ENCODE results near the gene KCND2. TPM values are rescaled to one million over a fixed set of nuclear protein-coding genes. Genes with fewer than 3 reads are reported as not detected.

The KCND2 gene
- polyA plus RNA-seq, 1 of the 3 experiments (the other 2 are of a cell fraction) = not detected

DNA sequence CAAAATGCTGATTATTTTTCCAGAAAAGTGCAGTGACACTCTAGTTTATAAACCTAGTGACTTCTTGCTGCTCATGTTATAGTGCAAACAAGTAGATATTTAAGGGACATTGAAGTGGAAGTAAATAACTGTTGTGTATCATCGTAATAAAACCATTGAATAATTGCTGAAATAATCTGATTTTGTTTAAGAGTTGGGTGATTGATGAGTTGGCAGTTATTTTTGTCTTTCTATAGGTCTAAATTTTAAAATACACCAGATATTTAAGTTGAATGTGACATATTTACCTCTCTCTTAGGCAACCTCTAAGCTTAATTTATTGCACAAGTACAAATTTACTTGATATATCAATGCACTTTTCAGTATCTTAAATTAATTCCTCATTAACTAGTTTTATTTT, 392.1 kb downstream of the KCND2 start:
- H3K27ac ChIP-seq (ENCODE audit: low read depth in 2 of 2, low read length in 1 of 2) = no peak overlapping the region
- H3K36me3 ChIP-seq (replicated peaks in 1 of 2; ENCODE audit: control insufficient read depth in 1 of 2, insufficient read depth in 2 of 2, low read length in 1 of 2) = no peaks in the 10 kb centered on the region
- no peak overlapping the region for H3K4me3 ChIP-seq (ENCODE audit: low read depth in 2 of 2, low read length in 1 of 2)
- no peaks in the 10 kb centered on the region; the same call in 1 of the 2 replicates for H4K20me1 ChIP-seq (ENCODE audit: insufficient read depth)
- H3K4me1 ChIP-seq (ENCODE audit: control insufficient read depth in 1 of 2, insufficient read depth in 2 of 2, low read depth in 1 of 2, low read length in 1 of 2) = no peaks in the 10 kb centered on the region
- H3K27me3 ChIP-seq (ENCODE audit: insufficient read depth) = no peaks in the 10 kb centered on the region
- H3K9me3 ChIP-seq = no peaks in the 10 kb centered on the region
- no peak overlapping the region for H3K9ac ChIP-seq
- TF ChIP-seq ELF1 (IDR thresholded peaks at IDR 0.05) (no peak), RAD21 (IDR thresholded peaks at IDR 0.05; ENCODE audit: low read length) (no peak), TAF1 (IDR thresholded peaks at IDR 0.05; ENCODE audit: borderline replicate concordance, low read depth, low read length) (no peak), RCOR1 (IDR thresholded peaks at IDR 0.05; ENCODE audit: low read length) (no peak), GATA2 (CRISPR knock-in tag; IDR thresholded peaks at IDR 0.05) (no peak), MXI1 (IDR thresholded peaks at IDR 0.05; ENCODE audit: low read depth, low read length) (no peak), TEAD4 (IDR thresholded peaks at IDR 0.05; ENCODE audit: borderline replicate concordance, insufficient read depth) (no peak), GABPA (IDR thresholded peaks at IDR 0.05; ENCODE audit: low read depth) (no peak), YY1 (IDR thresholded peaks at IDR 0.05; ENCODE audit: low read depth) (no peak), SMC3 (IDR thresholded peaks at IDR 0.05; ENCODE audit: low read depth, low read length) (no peak), JUND (IDR thresholded peaks at IDR 0.05) (no peak)
- TF ChIP-seq, protein P1, sequence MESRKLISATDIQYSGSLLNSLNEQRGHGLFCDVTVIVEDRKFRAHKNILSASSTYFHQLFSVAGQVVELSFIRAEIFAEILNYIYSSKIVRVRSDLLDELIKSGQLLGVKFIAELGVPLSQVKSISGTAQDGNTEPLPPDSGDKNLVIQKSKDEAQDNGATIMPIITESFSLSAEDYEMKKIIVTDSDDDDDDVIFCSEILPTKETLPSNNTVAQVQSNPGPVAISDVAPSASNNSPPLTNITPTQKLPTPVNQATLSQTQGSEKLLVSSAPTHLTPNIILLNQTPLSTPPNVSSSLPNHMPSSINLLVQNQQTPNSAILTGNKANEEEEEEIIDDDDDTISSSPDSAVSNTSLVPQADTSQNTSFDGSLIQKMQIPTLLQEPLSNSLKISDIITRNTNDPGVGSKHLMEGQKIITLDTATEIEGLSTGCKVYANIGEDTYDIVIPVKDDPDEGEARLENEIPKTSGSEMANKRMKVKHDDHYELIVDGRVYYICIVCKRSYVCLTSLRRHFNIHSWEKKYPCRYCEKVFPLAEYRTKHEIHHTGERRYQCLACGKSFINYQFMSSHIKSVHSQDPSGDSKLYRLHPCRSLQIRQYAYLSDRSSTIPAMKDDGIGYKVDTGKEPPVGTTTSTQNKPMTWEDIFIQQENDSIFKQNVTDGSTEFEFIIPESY (IDR thresholded peaks at IDR 0.05; ENCODE audit: borderline replicate concordance, low read depth) = no peak
- TF ChIP-seq, protein P2, sequence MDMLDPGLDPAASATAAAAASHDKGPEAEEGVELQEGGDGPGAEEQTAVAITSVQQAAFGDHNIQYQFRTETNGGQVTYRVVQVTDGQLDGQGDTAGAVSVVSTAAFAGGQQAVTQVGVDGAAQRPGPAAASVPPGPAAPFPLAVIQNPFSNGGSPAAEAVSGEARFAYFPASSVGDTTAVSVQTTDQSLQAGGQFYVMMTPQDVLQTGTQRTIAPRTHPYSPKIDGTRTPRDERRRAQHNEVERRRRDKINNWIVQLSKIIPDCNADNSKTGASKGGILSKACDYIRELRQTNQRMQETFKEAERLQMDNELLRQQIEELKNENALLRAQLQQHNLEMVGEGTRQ (IDR thresholded peaks at IDR 0.05; ENCODE audit: borderline replicate concordance, low read depth, low read length) = no peak
- TF ChIP-seq, protein P3, sequence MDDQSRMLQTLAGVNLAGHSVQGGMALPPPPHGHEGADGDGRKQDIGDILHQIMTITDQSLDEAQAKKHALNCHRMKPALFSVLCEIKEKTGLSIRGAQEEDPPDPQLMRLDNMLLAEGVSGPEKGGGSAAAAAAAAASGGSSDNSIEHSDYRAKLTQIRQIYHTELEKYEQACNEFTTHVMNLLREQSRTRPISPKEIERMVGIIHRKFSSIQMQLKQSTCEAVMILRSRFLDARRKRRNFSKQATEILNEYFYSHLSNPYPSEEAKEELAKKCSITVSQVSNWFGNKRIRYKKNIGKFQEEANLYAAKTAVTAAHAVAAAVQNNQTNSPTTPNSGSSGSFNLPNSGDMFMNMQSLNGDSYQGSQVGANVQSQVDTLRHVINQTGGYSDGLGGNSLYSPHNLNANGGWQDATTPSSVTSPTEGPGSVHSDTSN (IDR thresholded peaks at IDR 0.05) = no peak
- TF ChIP-seq, protein P4, sequence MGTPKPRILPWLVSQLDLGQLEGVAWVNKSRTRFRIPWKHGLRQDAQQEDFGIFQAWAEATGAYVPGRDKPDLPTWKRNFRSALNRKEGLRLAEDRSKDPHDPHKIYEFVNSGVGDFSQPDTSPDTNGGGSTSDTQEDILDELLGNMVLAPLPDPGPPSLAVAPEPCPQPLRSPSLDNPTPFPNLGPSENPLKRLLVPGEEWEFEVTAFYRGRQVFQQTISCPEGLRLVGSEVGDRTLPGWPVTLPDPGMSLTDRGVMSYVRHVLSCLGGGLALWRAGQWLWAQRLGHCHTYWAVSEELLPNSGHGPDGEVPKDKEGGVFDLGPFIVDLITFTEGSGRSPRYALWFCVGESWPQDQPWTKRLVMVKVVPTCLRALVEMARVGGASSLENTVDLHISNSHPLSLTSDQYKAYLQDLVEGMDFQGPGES (IDR thresholded peaks at IDR 0.05; ENCODE audit: low read depth, low read length) = no peak
- TF ChIP-seq, protein P5, sequence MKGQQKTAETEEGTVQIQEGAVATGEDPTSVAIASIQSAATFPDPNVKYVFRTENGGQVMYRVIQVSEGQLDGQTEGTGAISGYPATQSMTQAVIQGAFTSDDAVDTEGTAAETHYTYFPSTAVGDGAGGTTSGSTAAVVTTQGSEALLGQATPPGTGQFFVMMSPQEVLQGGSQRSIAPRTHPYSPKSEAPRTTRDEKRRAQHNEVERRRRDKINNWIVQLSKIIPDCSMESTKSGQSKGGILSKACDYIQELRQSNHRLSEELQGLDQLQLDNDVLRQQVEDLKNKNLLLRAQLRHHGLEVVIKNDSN (IDR thresholded peaks at IDR 0.05; ENCODE audit: borderline replicate concordance, low read depth) = no peak
- no peaks in the 10 kb centered on the region for H3K9me2 ChIP-seq
- H3K79me2 ChIP-seq (ENCODE audit: insufficient read depth) = no peaks in the 10 kb centered on the region
- ChIA-PET CTCF (no interaction called here), POLR2A (no interaction called here)
- H3K4me2 ChIP-seq = no peak overlapping the region
- 0% methylated on average over 1 of the region's 1 CpG for WGBS (ENCODE audit: low lambda C conversion rate)
- no peaks in the 10 kb centered on the region for H3F3A ChIP-seq (replicated peaks; ENCODE audit: insufficient read depth)
- no peak for DNase-seq
- no peak overlapping the region for H2AFZ ChIP-seq (ENCODE audit: low read depth)
